DMS53 treated with DMSO at 0.1 percent for 48 hours (cell line): ENCODE measurements around the gene NPSR1.

Source experiments
- DNase-seq: peaks from one replicate; lab custom pipeline; 2025; ENCODE audit not compliant: unreplicated experiment; lab: John Stamatoyannopoulos, UW

NPSR1 gene

DNA sequence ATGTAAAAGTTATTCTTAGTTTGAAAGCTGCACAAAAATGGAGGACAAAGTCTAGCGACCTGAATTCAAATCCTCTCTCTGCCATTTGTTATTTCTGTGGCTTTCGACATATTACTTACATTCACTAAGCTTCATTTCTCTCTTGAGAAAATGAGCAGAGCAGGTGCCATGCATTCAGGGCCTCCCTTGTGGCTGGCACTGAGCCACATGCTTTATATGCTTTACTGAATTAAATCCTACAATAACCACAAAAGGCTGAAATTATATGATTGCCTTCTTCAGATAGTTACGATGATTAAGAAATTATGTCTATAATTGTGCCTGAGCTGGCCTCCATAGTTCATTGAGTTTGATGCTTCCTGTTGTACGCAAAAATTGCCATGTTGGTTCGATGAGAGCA is 98.7 kb downstream of the NPSR1 start:
- no peak for DNase-seq

DNA sequence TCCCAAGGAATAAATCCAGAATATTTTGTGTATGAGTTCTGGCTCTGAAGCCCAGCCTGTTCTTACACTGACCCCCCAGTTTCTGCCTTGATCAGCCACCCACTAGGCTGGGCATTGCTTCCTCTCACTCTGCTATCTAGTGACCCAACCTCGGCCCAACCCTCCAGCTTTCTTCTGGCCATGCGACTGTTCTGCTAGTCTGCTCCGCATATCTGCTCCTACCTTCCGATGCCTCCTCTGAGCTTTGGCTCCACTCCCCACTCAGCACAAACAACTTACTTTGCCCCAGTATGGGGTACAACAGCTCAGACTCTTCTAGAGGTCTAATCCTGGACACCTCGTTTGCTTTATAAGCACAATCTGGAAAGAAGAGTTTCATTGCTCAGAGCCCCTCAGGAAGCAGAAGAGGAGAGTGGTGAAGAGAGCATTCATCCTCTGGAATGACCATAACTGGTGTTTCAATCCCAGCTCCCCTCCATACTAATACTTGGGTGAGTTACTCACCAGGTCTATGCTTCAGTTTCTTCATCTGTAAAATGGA is 99.6 kb downstream of the NPSR1 start:
- no peak for DNase-seq

GRCh38 chr7:34758111-34758601 is 100.1 kb downstream of the NPSR1 start:
- peak; percentile 92 for DNase-seq

DNA sequence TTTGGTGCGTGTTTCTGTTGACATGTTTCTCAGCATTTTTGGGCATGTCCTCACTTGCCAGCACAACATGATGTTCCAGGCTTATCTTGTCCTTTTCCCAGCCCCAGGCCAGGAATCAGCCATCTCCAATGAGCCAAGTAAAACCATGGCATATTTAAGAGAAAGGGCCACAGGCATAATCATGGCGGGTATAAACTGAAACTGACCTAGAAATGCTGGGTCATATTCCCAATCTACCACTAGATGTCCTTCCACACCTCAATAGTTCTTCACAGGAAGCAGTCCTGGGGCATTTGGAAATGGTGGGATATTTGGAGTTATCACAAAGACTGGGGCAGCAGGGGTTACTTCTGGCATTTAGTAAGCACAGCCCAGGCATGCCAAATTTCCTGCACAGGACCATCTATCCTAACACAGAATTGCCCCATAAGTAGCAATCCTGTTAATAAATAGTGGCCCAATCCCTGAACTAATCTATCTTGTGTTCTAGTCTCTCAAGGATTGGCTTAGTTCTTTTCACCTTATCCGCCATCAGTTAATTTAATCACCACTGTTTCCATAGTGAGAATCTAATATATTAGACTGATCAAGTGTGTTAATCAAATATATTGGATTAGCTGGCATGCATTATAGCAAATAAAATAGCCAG is 101.6 kb downstream of the NPSR1 start:
- DNase-seq, result peak; percentile 85

GRCh38 chr7:34760271-34760670 is 102.3 kb downstream of the NPSR1 start:
- DNase-seq, result no peak

DNA sequence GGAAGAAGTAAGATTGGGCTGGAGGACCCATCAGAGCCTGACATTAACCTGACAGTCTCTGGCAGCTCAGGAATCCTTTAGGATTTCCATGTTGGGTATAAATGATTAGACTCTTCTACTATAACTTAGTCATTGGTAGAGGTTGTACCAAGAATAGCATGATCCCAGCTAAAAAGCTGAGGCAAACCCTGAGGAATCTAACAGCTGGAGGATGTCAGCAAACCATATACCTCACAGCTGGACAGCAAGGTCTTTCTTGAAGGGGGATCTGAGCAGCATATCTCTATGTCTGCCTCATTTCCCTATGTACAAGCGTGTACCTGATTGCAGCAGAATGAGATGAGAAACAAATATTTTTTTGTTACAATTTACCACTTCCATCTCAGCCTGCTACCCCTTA is 103.2 kb downstream of the NPSR1 start:
- no peak for DNase-seq

DNA sequence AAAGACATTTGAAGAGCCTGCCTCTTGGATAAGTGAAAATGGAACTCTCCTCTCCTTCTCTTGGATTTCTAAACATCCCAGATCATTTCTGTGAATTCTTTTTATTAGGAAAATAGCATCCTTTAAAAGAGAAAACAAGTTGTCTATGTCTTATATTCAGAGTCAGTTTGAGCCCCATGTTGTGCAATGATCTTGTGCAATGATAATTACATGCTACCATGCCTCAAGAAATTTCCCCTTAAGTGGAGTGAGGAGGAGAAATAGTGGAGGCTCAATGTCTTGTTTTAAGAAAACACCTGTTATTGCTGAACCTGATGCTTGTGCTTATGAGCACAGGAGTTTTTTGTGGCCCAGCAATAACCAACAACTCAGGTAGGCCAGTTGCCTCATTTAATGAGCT is 103.6 kb downstream of the NPSR1 start:
- no peak for DNase-seq

GRCh38 chr7:34762764-34763163 is 104.7 kb downstream of the NPSR1 start:
- no peak for DNase-seq

DNA sequence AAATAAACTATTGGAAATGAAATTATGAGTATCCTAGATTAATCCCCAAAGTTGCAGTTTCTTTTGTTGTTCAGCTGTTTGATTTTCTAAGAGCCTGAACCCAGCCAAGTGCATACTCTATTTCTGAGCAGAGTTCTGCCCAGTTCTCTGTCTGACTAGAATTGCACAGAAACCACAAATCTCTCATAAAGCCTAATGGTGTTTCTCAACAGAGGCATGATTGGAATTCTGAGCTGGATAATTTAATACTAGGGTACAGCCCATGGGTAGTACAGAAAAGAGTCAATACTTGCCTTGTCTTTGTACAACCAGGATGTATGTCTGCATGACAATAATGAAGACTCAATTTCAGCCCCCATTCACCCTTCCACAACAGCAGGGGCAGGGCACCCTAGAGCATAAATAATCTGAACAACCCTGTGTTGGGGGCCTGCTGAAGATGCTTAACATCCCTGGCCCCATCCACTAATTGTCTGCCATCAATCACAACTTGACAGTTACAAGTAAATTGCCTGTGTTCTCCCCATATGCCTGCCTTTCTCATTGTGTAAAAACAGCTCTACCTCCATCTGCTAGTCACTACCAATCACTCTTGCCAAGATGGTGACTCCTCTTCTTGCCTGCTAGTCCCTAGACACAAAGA is 114.4 kb downstream of the NPSR1 start:
- no peak for DNase-seq

- no peak for DNase-seq
Measured at GRCh38 chr7:34776748-34777358, 118.8 kb downstream of the NPSR1 start.

DNA sequence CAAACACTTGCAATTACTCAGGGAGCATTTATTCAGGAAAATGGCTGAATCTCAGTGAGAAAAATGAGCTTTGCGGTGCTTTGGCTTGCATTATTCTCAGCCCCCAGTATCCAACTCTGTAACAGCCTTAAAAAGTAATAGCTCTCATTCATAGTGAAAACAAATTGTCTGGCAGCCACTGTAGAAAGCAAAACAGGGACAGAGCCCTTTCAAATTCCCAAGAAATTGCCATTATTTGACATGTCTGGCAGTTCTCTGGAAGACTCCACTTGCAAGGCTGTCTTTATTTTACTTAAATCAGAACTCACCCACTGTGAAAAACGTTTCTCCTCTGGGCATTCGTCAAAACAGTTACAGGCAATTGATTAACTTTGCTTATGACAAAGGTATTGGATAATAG is 122.5 kb downstream of the NPSR1 start:
- DNase-seq, result no peak

- no peak for DNase-seq
Measured at GRCh38 chr7:34787586-34787985, 129.6 kb downstream of the NPSR1 start.

DNA sequence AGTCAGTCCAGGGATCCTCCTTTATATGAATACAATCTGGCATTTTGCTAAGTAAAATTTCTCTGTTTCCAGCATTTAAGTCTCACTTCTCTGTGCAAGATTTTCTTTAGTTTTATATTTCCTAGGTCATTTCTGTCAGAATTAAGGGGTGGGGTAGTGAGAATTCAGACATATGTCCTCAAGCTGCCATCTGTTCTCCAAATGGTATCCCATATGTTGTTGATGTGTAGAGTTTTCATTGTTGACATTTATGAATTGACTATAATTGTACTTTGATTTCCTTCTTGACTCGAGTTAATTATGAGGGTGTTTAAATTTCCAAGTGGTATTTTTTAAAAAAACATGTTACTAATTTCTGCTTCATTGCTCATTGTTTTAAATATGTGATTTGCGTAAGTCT is 148.8 kb downstream of the NPSR1 start:
- no peak for DNase-seq

DNA sequence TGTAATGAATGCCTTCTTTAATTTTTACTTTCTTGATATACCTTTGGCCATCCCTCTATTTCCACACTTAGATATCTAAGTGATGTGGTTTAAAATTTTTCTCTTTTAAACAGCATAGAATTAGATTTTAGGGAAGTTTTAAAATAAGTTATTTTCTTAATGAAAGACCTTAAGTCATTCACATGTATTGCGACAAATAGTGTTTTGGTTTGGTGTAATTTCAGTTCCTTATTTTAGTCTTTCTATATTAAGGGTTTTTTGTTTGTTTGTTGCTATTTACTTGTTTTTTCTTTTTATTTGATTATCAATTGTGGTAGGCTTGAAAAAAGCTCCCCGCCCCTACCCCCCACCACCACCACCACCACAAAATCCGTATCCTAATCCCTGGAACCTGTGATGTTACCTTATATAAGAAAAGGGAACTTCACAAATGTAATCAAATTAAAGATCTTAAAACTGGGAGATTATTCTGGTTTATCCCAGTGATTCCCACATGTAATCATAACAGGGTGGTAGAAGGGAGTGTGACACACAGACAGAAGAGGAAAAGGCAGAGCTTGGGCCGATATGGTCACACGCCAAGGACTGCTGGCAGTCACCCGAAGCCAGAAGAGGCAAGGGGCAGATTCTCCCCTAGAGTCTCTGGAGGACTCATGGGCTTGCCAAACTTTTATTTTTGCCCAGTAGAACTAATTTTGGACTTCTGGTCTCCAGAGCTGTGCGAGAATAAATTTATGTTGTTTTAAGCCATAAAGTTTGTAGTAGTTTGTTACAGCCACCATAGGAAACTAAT is 149.7 kb downstream of the NPSR1 start:
- DNase-seq, result no peak

DNA sequence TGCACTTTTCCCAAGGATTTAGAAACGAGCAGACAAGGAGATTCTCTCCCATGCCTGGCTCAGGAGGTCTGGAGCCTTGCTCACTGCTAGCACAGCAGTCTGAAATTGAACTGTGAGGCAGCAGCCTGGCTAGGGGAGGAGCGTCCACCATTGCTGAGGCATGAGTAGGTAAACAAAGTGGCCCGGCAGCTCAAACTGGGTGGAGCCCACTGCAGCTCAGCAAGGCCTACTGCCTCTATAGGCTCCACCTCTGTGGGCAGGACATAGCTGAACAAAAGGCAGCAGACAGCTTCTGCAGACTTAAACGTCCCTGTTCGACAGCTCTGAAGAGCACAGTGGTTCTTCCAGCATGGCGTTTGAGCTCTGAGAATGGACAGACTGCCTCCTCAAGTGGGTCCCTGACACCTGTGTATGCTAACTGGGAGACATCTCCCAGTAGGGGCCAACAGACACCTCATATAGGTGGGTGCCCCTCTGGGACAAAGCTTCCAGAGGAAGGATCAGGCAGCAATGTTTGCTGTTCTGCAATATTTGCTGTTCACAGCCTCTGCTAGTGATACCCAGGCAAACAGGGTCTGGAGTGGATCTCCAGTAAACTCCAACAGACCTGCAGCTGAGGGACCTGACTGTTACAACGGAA is 156.3 kb downstream of the NPSR1 start:
- peak; percentile 98 for DNase-seq

- DNase-seq, result no peak
Measured at GRCh38 chr7:34821932-34822558, 164.0 kb downstream of the NPSR1 start.

- peak; percentile 77 for DNase-seq
Measured at GRCh38 chr7:34823650-34824258, 165.7 kb downstream of the NPSR1 start.

DNA sequence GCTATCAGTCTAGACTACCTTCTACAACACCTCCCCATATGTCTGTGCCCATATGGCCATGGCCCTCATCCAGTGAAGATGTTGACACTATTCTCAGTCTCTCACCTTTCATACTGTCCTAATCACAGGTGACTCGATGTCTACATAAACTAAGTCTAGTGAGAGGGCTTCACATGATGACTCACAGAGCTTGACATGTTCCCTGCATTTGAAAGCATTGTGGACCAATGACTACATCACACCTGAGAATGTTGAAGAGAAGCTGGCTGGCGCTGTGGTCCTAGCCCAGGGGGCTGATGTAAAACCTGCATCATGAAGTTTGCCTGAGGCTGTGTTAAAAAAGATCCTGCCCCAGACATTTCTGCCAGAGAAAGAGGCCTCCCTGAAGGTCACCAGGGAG is 167.2 kb downstream of the NPSR1 start:
- DNase-seq, result peak; percentile 34

GRCh38 chr7:34830390-34830789 is 172.4 kb downstream of the NPSR1 start:
- DNase-seq, result no peak

DNA sequence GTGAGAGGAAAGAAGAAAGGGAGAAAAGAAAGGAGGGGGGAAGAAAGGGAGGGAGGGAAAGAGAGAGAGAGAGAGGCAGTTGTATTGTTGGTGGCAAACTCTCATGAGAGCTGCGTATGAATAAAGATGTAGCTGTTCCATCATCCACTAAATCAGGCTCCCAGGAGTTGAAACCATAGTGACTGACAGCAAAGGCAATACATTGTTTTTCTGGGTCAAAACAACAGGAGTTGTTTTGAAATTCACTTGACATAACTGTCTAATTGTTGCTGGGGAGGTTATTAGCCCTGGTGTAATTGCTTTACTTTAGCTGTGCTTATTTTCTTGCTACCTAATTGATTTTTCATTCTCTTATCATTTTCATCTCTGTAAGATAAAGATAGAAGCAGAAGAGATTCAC is 173.4 kb downstream of the NPSR1 start:
- no peak for DNase-seq
